Activated B cell treated with CpG ODN at 0.5 μM for 24 hours (primary cell): ENCODE results near the gene ARHGEF25. TPM values are rescaled to one million over a fixed set of nuclear protein-coding genes. Genes with fewer than 3 reads are reported as not detected.

Source experiments
- ATAC-seq: fragments of 200-7000 bp; cut with Tn5 transposase; one replicate; pipeline ENCODE4 v1.10.0; 2021; ENCODE audit warnings: low read depth, mild to moderate bottlenecking, moderate library complexity
- CTCF ChIA-PET: fragments of 350-600 bp; sonication (Branson Sonifier 250); formaldehyde crosslinking; loops from one replicate; lab custom pipeline; 2021; ENCODE audit warnings: antibody characterized with exemption; lab: Charles Lee
- POLR2A ChIA-PET: fragments of 350-600 bp; sonication (Branson Sonifier 250); formaldehyde crosslinking; loops from one replicate; lab custom pipeline; 2021; ENCODE audit warnings: antibody characterized with exemption; lab: Charles Lee
- DNase-seq: peaks from one replicate; pipeline ENCODE4 v3.0.0; 2022
- H3K27ac Mint-ChIP-seq: one replicate; pipeline ENCODE4 v1.8.0; 2020; ENCODE audit warnings: mixed read lengths
- H3K27me3 Mint-ChIP-seq: one replicate; pipeline ENCODE4 v1.8.0; 2021; ENCODE audit warnings: mixed read lengths
- H3K36me3 Mint-ChIP-seq: one replicate; pipeline ENCODE4 v1.8.0; 2021; ENCODE audit warnings: low read depth, mixed read lengths
- H3K4me1 Mint-ChIP-seq: one replicate; pipeline ENCODE4 v1.8.0; 2021; ENCODE audit warnings: mixed read lengths
- H3K4me3 Mint-ChIP-seq: one replicate; pipeline ENCODE4 v1.8.0; 2020; ENCODE audit warnings: mild to moderate bottlenecking, mixed read lengths
- H3K9me3 Mint-ChIP-seq: one replicate; pipeline ENCODE4 v1.8.0; 2020; ENCODE audit warnings: mixed read lengths
- CTCF ChIP-seq: fragments of 200-600 bp; IDR thresholded peaks from one replicate; pipeline ENCODE4 v1.8.0; 2022; ENCODE audit warnings: antibody characterized with exemption, mild to moderate bottlenecking
- intact Hi-C: fragments of 100-400 bp; cut with micrococcal nuclease; formaldehyde crosslinking; loops from one replicate; pipeline ENCODE4 v1.15.1; 2024
- total RNA-seq: library from RNA; stranded (reverse); gene quantifications from 2 replicates; pipeline ENCODE4 v1.2.3, GENCODE V29; 2022

ARHGEF25 gene
- total RNA-seq, 1 donor from 2014 or later = not detected

GRCh38 chr12:57604454-57604991 is 6.7 kb upstream of the ARHGEF25 start, which contains the start of gene DTX3:
DTX3 (plus strand) TSS chr12:57604824; CDS start chr12:57606518, 1,694 bp downstream.
- DNase-seq = no peak
- TF ChIP-seq CTCF = no peak
- ChIA-PET CTCF (no interaction called here), POLR2A (interaction anchor here (1.1 to 1.3 kb wide), 2 partner anchors 11 to 118 kb away, joined by 3 to 5 read pairs; no protein-coding TSS in a partner anchor)
- peak within 1 kb of the TSS; percentile 79 for H3K4me3 Mint-ChIP-seq
- H3K9me3 Mint-ChIP-seq = no peaks in the 10 kb centered on the region
- H3K36me3 Mint-ChIP-seq = peaks cover 33% of the 10 kb centered on the region
- intact Hi-C loops = loop anchor here (1.0 kb wide), 1 partner anchor 13 kb away; the partner anchor contains the start of gene PIP4K2C
- no peak within 1 kb of the TSS for H3K27ac Mint-ChIP-seq
- peaks cover 34% of the 10 kb centered on the region for H3K27me3 Mint-ChIP-seq
- H3K4me1 Mint-ChIP-seq = peaks cover 16% of the 10 kb centered on the region
- peak; percentile 61 for ATAC-seq

GRCh38 chr12:57604992-57605810 is 6.0 kb upstream of the ARHGEF25 start:
- H3K36me3 Mint-ChIP-seq = peaks cover 26% of the 10 kb centered on the region
- peak overlapping the region; percentile 77 for H3K4me3 Mint-ChIP-seq
- TF ChIP-seq CTCF = no peak
- intact Hi-C loops = loop anchor here (1.0 kb wide), 2 partner anchors 9 to 14 kb away; partner anchors contain the start of gene PIP4K2C
- no peak for DNase-seq
- ChIA-PET CTCF (interaction anchor here (1.0 kb wide), 1 partner anchor 9 kb away, joined by 3 read pairs; no protein-coding TSS in a partner anchor), POLR2A (interaction anchor here (1.1 to 1.3 kb wide), 3 partner anchors 12 to 117 kb away, joined by 3 to 5 read pairs (median 4); partner anchors contain the start of gene PIP4K2C)
- H3K4me1 Mint-ChIP-seq = peaks cover 16% of the 10 kb centered on the region
- H3K27me3 Mint-ChIP-seq = peaks cover 35% of the 10 kb centered on the region
- H3K27ac Mint-ChIP-seq = no peak overlapping the region
- no peaks in the 10 kb centered on the region for H3K9me3 Mint-ChIP-seq
- ATAC-seq = peak; percentile 49

- no peak for TF ChIP-seq CTCF
- CTCF ChIA-PET = interaction anchor here (1.0 kb wide), 1 partner anchor 9 kb away, joined by 3 read pairs; no protein-coding TSS in a partner anchor
Measured at GRCh38 chr12:57605811-57606311, 5.4 kb upstream of the ARHGEF25 start.

GRCh38 chr12:57606399-57606798 is 4.8 kb upstream of the ARHGEF25 start:
- ATAC-seq (no peak), DNase-seq (no peak)
- Mint-ChIP-seq H3K4me1 (peaks cover 26% of the 10 kb centered on the region), H3K36me3 (peaks cover 14% of the 10 kb centered on the region), H3K27me3 (peaks cover 42% of the 10 kb centered on the region), H3K27ac (no peak overlapping the region), H3K9me3 (no peaks in the 10 kb centered on the region), H3K4me3 (peak overlapping the region; percentile 13)
- TF ChIP-seq CTCF = no peak
- intact Hi-C loops = no loop called here
- ChIA-PET CTCF (interaction anchor here (1.0 kb wide), 1 partner anchor 8 kb away, joined by 3 read pairs; no protein-coding TSS in a partner anchor), POLR2A (no interaction called here)

More at GRCh38 chr12:57605811-57606311, 5.4 kb upstream of the ARHGEF25 start:
- Mint-ChIP-seq H3K27me3 (peaks cover 41% of the 10 kb centered on the region), H3K4me3 (no peak overlapping the region), H3K36me3 (peaks cover 19% of the 10 kb centered on the region), H3K9me3 (no peaks in the 10 kb centered on the region), H3K27ac (no peak overlapping the region), H3K4me1 (peaks cover 22% of the 10 kb centered on the region)
- ATAC-seq = no peak
- POLR2A ChIA-PET = interaction anchor here (1.1 to 1.3 kb wide), 2 partner anchors 13 to 15 kb away, joined by 3 to 4 read pairs; partner anchors contain the start of gene PIP4K2C
- intact Hi-C loops = loop anchor here (1.0 kb wide), 1 partner anchor 8 kb away; no protein-coding TSS in a partner anchor
- DNase-seq = no peak
